MM.1S (cell line): ENCODE measurements around the gene LUZP1.

Source experiments
- DNase-seq: peaks from one replicate; pipeline ENCODE4 v3.0.0-alpha.2; 2015
- H2AFZ ChIP-seq: fragments of 300-600 bp; sonication (generic); 2 replicates; pipeline ENCODE4 v1.6.0; 2016; ENCODE audit warnings: antibody characterized with exemption, low read length
- H3F3A ChIP-seq: fragments of 300-600 bp; sonication (generic); 2 replicates; pipeline ENCODE4 v1.6.1; 2016; ENCODE audit warnings: mild to moderate bottlenecking, antibody characterized with exemption, low read length, moderate library complexity, mixed read lengths; ENCODE audit not compliant: insufficient read depth
- H3K27ac ChIP-seq: fragments of 300-600 bp; sonication (generic); 2 replicates; pipeline ENCODE4 v1.5.1; 2016; ENCODE audit warnings: mild to moderate bottlenecking, low read length
- H3K27me3 ChIP-seq: fragments of 300-600 bp; sonication (generic); replicated peaks from 2 replicates; pipeline ENCODE4 v1.6.0; 2016; ENCODE audit warnings: low read length; ENCODE audit not compliant: insufficient read depth
- H3K36me3 ChIP-seq: fragments of 300-600 bp; sonication (generic); replicated peaks from 2 replicates; pipeline ENCODE4 v1.6.1; 2016; ENCODE audit warnings: mild to moderate bottlenecking, low read length, mixed read lengths; ENCODE audit not compliant: insufficient read depth
- H3K4me1 ChIP-seq: fragments of 300-600 bp; sonication (generic); 2 replicates; pipeline ENCODE4 v1.6.1; 2016; ENCODE audit warnings: low read length, mixed read lengths
- H3K4me2 ChIP-seq: fragments of 300-600 bp; sonication (generic); 2 replicates; pipeline ENCODE4 v1.6.0; 2016; ENCODE audit warnings: low read depth, low read length
- H3K4me3 ChIP-seq: fragments of 300-600 bp; sonication (generic); 2 replicates; pipeline ENCODE4 v1.5.1; 2016; ENCODE audit warnings: low read length, mixed read lengths
- H3K79me2 ChIP-seq: fragments of 300-600 bp; sonication (generic); 2 replicates; pipeline ENCODE4 v1.6.1; 2016; ENCODE audit warnings: mixed run types, low read length, mixed read lengths
- H3K9ac ChIP-seq: fragments of 300-600 bp; sonication (generic); 2 replicates; pipeline ENCODE4 v1.6.1; 2016; ENCODE audit warnings: low read length, mixed read lengths
- H3K9me2 ChIP-seq: fragments of 300-600 bp; sonication (generic); replicated peaks from 2 replicates; pipeline ENCODE4 v1.6.1; 2016; ENCODE audit warnings: mild to moderate bottlenecking, low read length, mixed read lengths; ENCODE audit not compliant: insufficient read depth
- H3K9me3 ChIP-seq: fragments of 300-600 bp; sonication (generic); replicated peaks from 2 replicates; pipeline ENCODE4 v1.6.1; 2016; ENCODE audit warnings: mild to moderate bottlenecking, low read length, mixed read lengths; ENCODE audit not compliant: insufficient read depth
- H4K20me1 ChIP-seq: fragments of 300-600 bp; sonication (generic); 2 replicates; pipeline ENCODE4 v1.6.1; 2016; ENCODE audit warnings: mild to moderate bottlenecking, low read length, moderate library complexity, mixed read lengths; ENCODE audit not compliant: insufficient read depth
- EZH2 ChIP-seq: fragments of 300-600 bp; sonication (generic); optimal IDR thresholded peaks from 2 replicates; pipeline ENCODE3; 2017; ENCODE audit warnings: low read depth, mild to moderate bottlenecking, antibody characterized with exemption, low read length, mixed read lengths
- EZH2phosphoT487 ChIP-seq: fragments of 300-600 bp; sonication (generic); IDR thresholded peaks from 2 replicates; pipeline ENCODE4 v1.6.1; 2018; ENCODE audit warnings: antibody characterized with exemption, low read length
- TF ChIP-seq, protein P1 (sequence below): fragments of 300-600 bp; sonication (generic); IDR thresholded peaks from 2 replicates; pipeline ENCODE4 v1.5.1; 2016; ENCODE audit warnings: antibody characterized with exemption, low read length, mixed read lengths

Gene LUZP1

DNA sequence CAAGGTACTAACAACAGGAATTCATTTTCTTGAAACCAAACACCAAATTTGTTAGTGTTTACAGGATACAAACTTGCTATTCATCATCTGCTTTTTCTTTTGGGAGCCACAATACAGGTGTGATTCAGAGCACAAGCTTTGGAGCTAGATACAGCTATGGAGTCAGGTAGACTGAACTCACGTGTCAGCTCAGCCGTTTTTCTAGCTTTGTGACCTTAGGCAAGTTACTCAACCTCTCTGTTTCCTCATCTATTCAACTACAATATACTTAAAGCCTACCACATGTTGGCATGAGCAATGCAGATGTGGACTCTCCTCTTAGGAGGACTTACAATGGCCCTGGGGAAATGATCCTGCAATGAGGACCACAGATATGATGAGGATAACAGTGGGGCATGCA, 42.3 kb upstream of the LUZP1 start:
- no peaks in the 10 kb centered on the region for H3K79me2 ChIP-seq
- H3K4me2 ChIP-seq, result no peak overlapping the region
- no peaks in the 10 kb centered on the region for H3K4me1 ChIP-seq
- H3K36me3 ChIP-seq, result no peaks in the 10 kb centered on the region
- DNase-seq, result no peak
- H3K9me2 ChIP-seq, result no peaks in the 10 kb centered on the region
- H3K9ac ChIP-seq, result no peak overlapping the region
- no peaks in the 10 kb centered on the region for H3F3A ChIP-seq
- H3K9me3 ChIP-seq, result no peaks in the 10 kb centered on the region
- H3K27ac ChIP-seq, result no peak overlapping the region
- no peaks in the 10 kb centered on the region for H4K20me1 ChIP-seq
- TF ChIP-seq, protein P1, sequence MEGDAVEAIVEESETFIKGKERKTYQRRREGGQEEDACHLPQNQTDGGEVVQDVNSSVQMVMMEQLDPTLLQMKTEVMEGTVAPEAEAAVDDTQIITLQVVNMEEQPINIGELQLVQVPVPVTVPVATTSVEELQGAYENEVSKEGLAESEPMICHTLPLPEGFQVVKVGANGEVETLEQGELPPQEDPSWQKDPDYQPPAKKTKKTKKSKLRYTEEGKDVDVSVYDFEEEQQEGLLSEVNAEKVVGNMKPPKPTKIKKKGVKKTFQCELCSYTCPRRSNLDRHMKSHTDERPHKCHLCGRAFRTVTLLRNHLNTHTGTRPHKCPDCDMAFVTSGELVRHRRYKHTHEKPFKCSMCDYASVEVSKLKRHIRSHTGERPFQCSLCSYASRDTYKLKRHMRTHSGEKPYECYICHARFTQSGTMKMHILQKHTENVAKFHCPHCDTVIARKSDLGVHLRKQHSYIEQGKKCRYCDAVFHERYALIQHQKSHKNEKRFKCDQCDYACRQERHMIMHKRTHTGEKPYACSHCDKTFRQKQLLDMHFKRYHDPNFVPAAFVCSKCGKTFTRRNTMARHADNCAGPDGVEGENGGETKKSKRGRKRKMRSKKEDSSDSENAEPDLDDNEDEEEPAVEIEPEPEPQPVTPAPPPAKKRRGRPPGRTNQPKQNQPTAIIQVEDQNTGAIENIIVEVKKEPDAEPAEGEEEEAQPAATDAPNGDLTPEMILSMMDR, result no peak
- TF ChIP-seq EZH2 (no peak), EZH2phosphoT487 (no peak)
- no peak overlapping the region for H3K4me3 ChIP-seq
- H2AFZ ChIP-seq, result no peak overlapping the region
- H3K27me3 ChIP-seq, result peaks cover 9% of the 10 kb centered on the region

GRCh38 chr1:23210351-23210785, 41.7 kb upstream of the LUZP1 start:
- no peak overlapping the region for H2AFZ ChIP-seq
- no peak for TF ChIP-seq EZH2phosphoT487
- TF ChIP-seq, protein P1, result no peak
- no peak for TF ChIP-seq EZH2
- no peak overlapping the region for H3K4me3 ChIP-seq
- no peak overlapping the region for H3K4me2 ChIP-seq
- H3K4me1 ChIP-seq, result no peaks in the 10 kb centered on the region
- H3K9me3 ChIP-seq, result no peaks in the 10 kb centered on the region
- no peaks in the 10 kb centered on the region for H3K9me2 ChIP-seq
- no peak for DNase-seq
- H3K79me2 ChIP-seq, result no peaks in the 10 kb centered on the region
- no peaks in the 10 kb centered on the region for H4K20me1 ChIP-seq
- no peaks in the 10 kb centered on the region for H3K36me3 ChIP-seq
- no peak overlapping the region for H3K27ac ChIP-seq
- no peak overlapping the region for H3K9ac ChIP-seq
- peaks cover 3% of the 10 kb centered on the region; the same call in 1 of the 2 replicates for H3K27me3 ChIP-seq
- H3F3A ChIP-seq, result no peaks in the 10 kb centered on the region

DNA sequence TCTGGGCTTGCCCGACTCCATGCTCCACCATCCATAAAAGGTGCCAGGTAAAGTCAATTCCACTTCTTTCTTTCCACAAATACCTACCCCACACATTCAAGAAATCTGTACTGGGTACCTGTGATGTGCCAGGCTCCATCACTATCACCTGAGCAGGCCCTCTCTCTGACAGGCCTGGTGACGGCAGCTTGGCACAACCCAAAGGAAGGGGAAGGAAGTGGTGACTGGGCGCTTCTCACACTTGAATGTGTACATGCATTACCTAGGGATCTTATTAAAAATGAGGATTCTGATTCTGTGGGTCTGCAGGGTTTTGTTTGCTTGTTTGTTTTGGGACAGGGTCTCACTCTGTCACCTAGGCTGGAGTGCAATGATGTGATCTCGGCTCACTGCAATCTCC, 41.1 kb upstream of the LUZP1 start:
- H3K9ac ChIP-seq, result no peak overlapping the region
- H3K27me3 ChIP-seq, result peaks cover 3% of the 10 kb centered on the region; the same call in 1 of the 2 replicates
- no peaks in the 10 kb centered on the region for H4K20me1 ChIP-seq
- no peaks in the 10 kb centered on the region for H3K9me3 ChIP-seq
- H3K79me2 ChIP-seq, result no peaks in the 10 kb centered on the region
- H3F3A ChIP-seq, result no peaks in the 10 kb centered on the region
- no peak overlapping the region for H3K4me3 ChIP-seq
- no peak overlapping the region for H3K4me2 ChIP-seq
- H3K4me1 ChIP-seq, result no peaks in the 10 kb centered on the region
- no peak overlapping the region for H2AFZ ChIP-seq
- TF ChIP-seq EZH2 (no peak), EZH2phosphoT487 (no peak)
- TF ChIP-seq, protein P1, result no peak
- no peaks in the 10 kb centered on the region for H3K36me3 ChIP-seq
- H3K9me2 ChIP-seq, result no peaks in the 10 kb centered on the region
- no peak overlapping the region for H3K27ac ChIP-seq
- DNase-seq, result no peak
